ENCODE data around the gene PCYOX1L.

- TF ChIP-seq CTCF (IDR thresholded peaks at IDR 0.05; ENCODE audit: low read depth, low read length) (no peak), EZH2phosphoT487 (IDR thresholded peaks at IDR 0.05; ENCODE audit: low read depth) (no peak)
Measured at GRCh38 chr5:149345147-149345891, 12.5 kb upstream of the PCYOX1L start, which contains the start of gene GRPEL2.
